NCI-H2107 treated with DMSO at 0.1 percent for 48 hours (cell line): Measurements from ENCODE around the gene TTBK2.
"Not testable (repeated sequence)": the region's sequence is repeated elsewhere in the genome, so short reads cannot be mapped to it uniquely, and the experiment has no call there.

Experiments
- DNase-seq: peaks from one replicate; lab custom pipeline; 2025; ENCODE audit not compliant: unreplicated experiment; lab: John Stamatoyannopoulos, UW

TTBK2 gene

GRCh38 chr15:42766109-42766508 lies 154.5 kb downstream of the TTBK2 start:
- DNase-seq, result not testable (repeated sequence)

GRCh38 chr15:42764154-42764731 lies 156.3 kb downstream of the TTBK2 start:
- DNase-seq, result not testable (repeated sequence)

GRCh38 chr15:42761813-42762212 lies 158.8 kb downstream of the TTBK2 start:
- DNase-seq, result not testable (repeated sequence)

- no peak for DNase-seq
Observed at GRCh38 chr15:42760759-42761158, 159.8 kb downstream of the TTBK2 start.

- DNase-seq, result no peak
Observed at GRCh38 chr15:42759093-42759492, 161.5 kb downstream of the TTBK2 start.

GRCh38 chr15:42750306-42750705 lies 170.3 kb downstream of the TTBK2 start:
- no peak for DNase-seq

- DNase-seq, result no peak
Observed at GRCh38 chr15:42749266-42749665, 171.3 kb downstream of the TTBK2 start.

GRCh38 chr15:42744195-42744594 lies 176.4 kb downstream of the TTBK2 start:
- DNase-seq, result no peak

GRCh38 chr15:42742149-42742548 lies 178.4 kb downstream of the TTBK2 start:
- no peak for DNase-seq

GRCh38 chr15:42741710-42742109 lies 178.9 kb downstream of the TTBK2 start:
- no peak for DNase-seq

GRCh38 chr15:42737529-42738328 lies 182.8 kb downstream of the TTBK2 start:
- no peak for DNase-seq

- DNase-seq, result peak; percentile 14
Observed at GRCh38 chr15:42736793-42737528, 183.6 kb downstream of the TTBK2 start, which contains the start of gene CDAN1. CDAN1 (minus strand) TSS chr15:42737128; CDS start chr15:42737102, 26 bp downstream.

GRCh38 chr15:42736178-42736792 lies 184.3 kb downstream of the TTBK2 start:
- DNase-seq, result no peak

- no peak for DNase-seq
Observed at GRCh38 chr15:42735382-42736165, 185.0 kb downstream of the TTBK2 start.

- DNase-seq, result no peak
Observed at GRCh38 chr15:42734076-42734672, 186.4 kb downstream of the TTBK2 start.

- no peak for DNase-seq
Observed at GRCh38 chr15:42733027-42733426, 187.6 kb downstream of the TTBK2 start.

- DNase-seq, result no peak
Observed at GRCh38 chr15:42732095-42732827, 188.3 kb downstream of the TTBK2 start.

- no peak for DNase-seq
Observed at GRCh38 chr15:42731461-42731860, 189.1 kb downstream of the TTBK2 start.

GRCh38 chr15:42730536-42730935 lies 190.0 kb downstream of the TTBK2 start:
- no peak for DNase-seq

GRCh38 chr15:42730135-42730534 lies 190.4 kb downstream of the TTBK2 start:
- no peak for DNase-seq
